NOMO-1 (cell line): ENCODE results near the gene IGF2.
A peak's percentile ranks its signal among the peaks of the same experiment; 100 is the strongest.

Experiments
- DNase-seq, 2 experiments: peaks; one replicate each; lab custom pipeline; 2025; ENCODE audit not compliant: unreplicated experiment in 2 of 2; lab: John Stamatoyannopoulos, UW

IGF2 gene

GRCh38 chr11:2154195-2154585, 15.0 kb upstream of the IGF2 start:
- DNase-seq, result no peak

DNA sequence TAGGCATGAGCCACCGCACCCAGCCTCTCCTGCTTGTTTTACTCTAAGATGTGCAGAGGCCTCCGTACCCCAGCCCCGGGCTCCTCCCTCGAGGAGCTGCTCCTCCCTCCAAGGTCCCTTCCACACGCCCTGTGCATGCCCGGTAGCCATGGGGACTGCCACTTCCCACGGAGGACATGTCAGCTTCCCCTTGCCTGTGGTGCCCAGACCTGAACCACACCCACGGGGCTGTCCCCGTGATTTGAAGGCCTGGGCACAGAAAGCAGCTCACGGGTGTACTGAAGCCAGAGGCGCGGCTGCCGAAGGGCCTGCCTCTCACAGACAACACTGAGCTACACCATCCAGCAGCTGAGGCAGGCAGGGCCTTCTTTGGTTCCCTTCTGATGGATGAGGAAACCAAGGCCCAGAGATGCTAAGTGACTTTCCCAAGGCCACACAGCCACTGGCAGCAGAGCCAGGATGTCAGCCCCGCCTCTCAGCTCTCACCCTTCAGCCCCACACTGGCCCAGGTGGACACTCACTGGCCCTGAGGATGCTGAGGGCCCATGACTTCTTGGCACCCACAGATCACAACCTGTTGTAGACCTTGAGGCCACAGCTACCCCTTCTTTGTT, 14.5 kb upstream of the IGF2 start:
- DNase-seq, result no peak

GRCh38 chr11:2151500-2152257, 12.5 kb upstream of the IGF2 start:
- DNase-seq, result peak; percentile 63 to 64

GRCh38 chr11:2149864-2150847, 11.0 kb upstream of the IGF2 start:
- no peak for DNase-seq

GRCh38 chr11:2149460-2149859, 10.3 kb upstream of the IGF2 start:
- DNase-seq, result no peak

- no peak for DNase-seq
Measured at GRCh38 chr11:2148595-2148994, 9.4 kb upstream of the IGF2 start.

DNA sequence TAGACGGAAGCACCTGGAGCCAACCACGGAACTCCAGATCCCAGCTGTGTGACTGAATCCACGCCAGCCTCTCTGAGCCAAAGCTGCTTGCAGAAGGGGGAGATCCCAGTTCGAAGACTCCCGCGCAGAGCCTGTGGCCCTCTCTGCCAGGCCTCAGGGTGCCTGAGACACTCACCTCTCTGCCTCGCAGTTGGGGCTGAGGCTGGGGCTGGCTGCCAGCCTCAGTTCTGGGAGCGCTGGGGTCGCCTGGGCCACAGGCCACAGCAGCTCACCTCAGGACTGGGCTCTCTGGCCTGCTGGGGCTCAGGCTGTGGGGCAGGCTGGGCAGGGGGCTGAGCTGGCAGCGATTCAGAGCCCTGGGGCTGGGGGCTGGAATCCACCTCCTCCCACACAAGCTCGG, 8.2 kb upstream of the IGF2 start:
- DNase-seq, result no peak

- no peak for DNase-seq
Measured at GRCh38 chr11:2146051-2146450, 6.9 kb upstream of the IGF2 start.

- DNase-seq, result no peak
Measured at GRCh38 chr11:2144544-2145248, 5.5 kb upstream of the IGF2 start.

GRCh38 chr11:2143799-2144543, 4.8 kb upstream of the IGF2 start:
- DNase-seq, result no peak

GRCh38 chr11:2143477-2143798, 4.2 kb upstream of the IGF2 start:
- no peak for DNase-seq

- DNase-seq, result no peak
Measured at GRCh38 chr11:2142762-2143202, 3.6 kb upstream of the IGF2 start.

- no peak for DNase-seq
Measured at GRCh38 chr11:2142300-2142759, 3.1 kb upstream of the IGF2 start.

GRCh38 chr11:2140411-2141400, 1.5 kb upstream of the IGF2 start:
- DNase-seq, result no peak

- no peak for DNase-seq
Measured at GRCh38 chr11:2139621-2140337, 590 bp upstream of the IGF2 start.

DNA sequence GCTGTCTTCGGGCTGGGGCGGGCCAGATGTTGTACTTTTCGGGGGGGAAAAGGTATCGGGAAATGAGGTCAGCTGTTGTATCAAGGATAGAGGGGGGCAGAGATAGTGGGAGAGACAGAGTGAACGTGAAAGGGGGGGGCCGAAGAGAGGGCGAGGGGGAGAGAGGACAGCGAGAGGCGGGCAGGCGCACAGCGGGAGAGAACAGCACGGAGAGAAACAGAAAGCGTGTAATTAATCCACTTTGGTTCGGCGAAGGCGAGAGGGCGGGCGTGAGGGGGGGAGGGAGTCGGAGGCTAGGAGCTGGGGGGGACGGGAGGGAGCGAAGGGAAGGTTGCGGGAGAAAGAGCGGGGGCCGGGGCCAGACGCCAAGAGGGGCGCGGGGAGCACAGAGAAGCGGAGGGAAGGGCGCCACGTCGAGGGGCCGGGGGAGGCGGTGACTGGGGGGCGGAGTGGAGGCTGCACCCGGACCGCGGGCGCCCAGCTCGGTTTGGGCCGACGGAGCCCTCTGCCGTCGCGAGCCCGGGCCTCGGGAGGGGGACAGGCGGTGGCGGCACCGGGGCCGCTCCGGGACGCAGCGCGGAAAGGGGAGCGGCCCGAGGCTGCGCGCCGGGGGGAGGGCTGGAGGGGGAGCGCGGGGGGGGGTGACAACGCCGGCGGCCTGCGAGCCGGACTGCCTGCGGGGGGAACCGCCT, 612 bp downstream of the IGF2 start:
- no peak for DNase-seq

GRCh38 chr11:2138068-2138430, 1.1 kb downstream of the IGF2 start:
- no peak for DNase-seq
